OCI-M2 (cell line): Measurements from ENCODE around the gene DNAAF5.

Experiments used
- DNase-seq: peaks from one replicate; lab custom pipeline; 2025; ENCODE audit not compliant: unreplicated experiment; lab: John Stamatoyannopoulos, UW

DNAAF5 gene

GRCh38 chr7:831596-832166 is 105.2 kb downstream of the DNAAF5 start:
- no peak for DNase-seq

- DNase-seq: no peak
Observed at GRCh38 chr7:832167-832967, 105.9 kb downstream of the DNAAF5 start, which contains the start of gene SUN1. SUN1 (plus strand) TSS chr7:832476; CDS start chr7:832525, 49 bp downstream.

GRCh38 chr7:832968-833424 is 106.5 kb downstream of the DNAAF5 start:
- DNase-seq: no peak

- DNase-seq: no peak
Observed at GRCh38 chr7:833601-834258, 107.2 kb downstream of the DNAAF5 start.

GRCh38 chr7:834277-834676 is 107.8 kb downstream of the DNAAF5 start:
- no peak for DNase-seq

- no peak for DNase-seq
Observed at GRCh38 chr7:835021-835420, 108.5 kb downstream of the DNAAF5 start.

DNA sequence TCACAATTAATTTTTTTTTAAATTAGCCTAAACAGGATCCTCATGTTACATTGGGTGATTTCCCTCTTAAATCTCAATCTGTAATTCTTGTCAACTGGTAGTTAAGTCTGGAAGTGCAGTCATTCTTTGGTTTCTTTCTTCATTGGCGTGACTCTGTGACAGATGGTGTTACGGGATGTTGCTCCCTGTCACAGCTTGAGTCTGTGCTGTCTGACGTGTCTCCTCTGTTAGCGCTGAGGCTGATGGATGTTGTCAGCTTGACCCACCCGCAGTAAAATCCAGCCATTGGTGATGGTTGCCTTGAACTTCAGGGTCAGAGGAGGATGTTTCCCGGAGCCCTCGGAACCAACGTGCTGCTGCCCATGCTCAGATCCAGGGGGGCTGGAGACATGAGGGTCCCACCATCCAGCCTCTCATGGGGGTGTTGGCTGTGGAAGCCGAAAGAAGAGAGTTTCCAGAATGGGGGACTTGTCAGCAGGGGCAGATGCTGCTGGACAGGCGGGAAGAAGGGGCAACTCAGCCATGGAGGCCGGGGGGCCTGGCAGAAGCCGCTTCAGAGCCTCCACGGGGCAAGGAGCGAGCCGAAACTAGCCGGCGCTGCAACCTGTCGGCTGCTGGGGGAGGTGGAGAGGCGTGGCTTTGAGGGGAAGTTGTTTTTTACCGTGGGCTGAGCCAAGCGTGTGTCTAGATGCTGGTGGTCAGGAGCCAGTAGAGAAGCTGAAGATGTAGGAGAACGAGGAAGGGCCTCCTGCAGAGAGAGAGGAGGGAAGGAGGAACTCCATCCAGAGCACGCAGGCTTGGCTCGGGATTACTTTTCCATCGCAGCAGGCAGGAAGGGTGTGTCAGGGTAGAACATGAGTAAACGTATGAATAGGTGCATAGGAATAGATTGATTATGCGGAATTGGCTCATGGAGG is 109.2 kb downstream of the DNAAF5 start:
- DNase-seq: no peak
